HFF-Myc (cell line): ENCODE results near the gene JAK2.

Experiments used
- DNase-seq: peaks from one replicate; pipeline ENCODE4 v3.0.0-alpha.2; 2011; ENCODE audit warnings: low read depth; ENCODE audit errors: extremely low read depth
- H3K4me3 ChIP-seq: replicated peaks from 2 replicates; pipeline ENCODE4 v1.5.1; 2011; ENCODE audit warnings: low read depth, mild to moderate bottlenecking, control low read depth, low read length
- CTCF ChIP-seq: IDR thresholded peaks from 2 replicates; pipeline ENCODE4 v1.5.1; 2012; ENCODE audit warnings: mild to moderate bottlenecking, low read depth, low read length, control low read depth; ENCODE audit errors: missing control alignments

The JAK2 gene

GRCh38 chr9:5110867-5111681 is 126.0 kb downstream of the JAK2 start:
- no peak for DNase-seq
- H3K4me3 ChIP-seq = no peak overlapping the region
- no peak for TF ChIP-seq CTCF

GRCh38 chr9:5111696-5112095 is 126.6 kb downstream of the JAK2 start:
- TF ChIP-seq CTCF = no peak
- DNase-seq = no peak
- H3K4me3 ChIP-seq = no peak overlapping the region

- no peak overlapping the region for H3K4me3 ChIP-seq
- no peak for DNase-seq
- no peak for TF ChIP-seq CTCF
These were observed 127.1 kb downstream of the JAK2 start for GRCh38 chr9:5112109-5112592.

GRCh38 chr9:5112646-5113045 is 127.6 kb downstream of the JAK2 start:
- no peak for TF ChIP-seq CTCF
- DNase-seq = no peak
- H3K4me3 ChIP-seq = no peak overlapping the region

GRCh38 chr9:5113523-5113922 is 128.5 kb downstream of the JAK2 start:
- TF ChIP-seq CTCF = no peak
- H3K4me3 ChIP-seq = no peak overlapping the region
- no peak for DNase-seq

- no peak for DNase-seq
- no peak for TF ChIP-seq CTCF
- H3K4me3 ChIP-seq = no peak overlapping the region
These were observed 129.1 kb downstream of the JAK2 start for GRCh38 chr9:5113994-5114748.
